NCI-H2171 treated with DMSO at 0.1 percent for 48 hours (cell line): ENCODE measurements around the gene KPTN.

ENCODE experiments used
- DNase-seq: peaks from one replicate; lab custom pipeline; 2025; lab: John Stamatoyannopoulos, UW

The KPTN gene

DNA sequence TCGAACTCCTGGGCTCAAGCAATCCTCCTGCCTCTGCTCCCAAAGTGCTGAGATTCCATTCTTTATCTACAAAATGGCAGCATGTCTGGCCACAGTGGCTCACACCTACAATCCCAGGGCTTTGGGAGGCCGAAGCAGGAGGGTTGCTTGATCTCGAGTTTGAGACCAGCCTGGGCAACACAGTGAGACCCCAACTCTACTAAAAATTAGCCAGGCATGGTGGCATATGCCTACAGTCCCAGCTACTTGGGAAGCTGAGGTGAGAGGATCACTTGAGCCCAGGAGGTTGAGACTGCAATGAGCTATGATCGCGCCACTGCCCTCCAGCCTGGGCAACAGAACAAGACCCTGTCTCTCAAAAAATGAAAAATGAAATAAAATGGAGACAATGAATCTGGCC lies 24.7 kb upstream of the KPTN start:
- DNase-seq: no peak

DNA sequence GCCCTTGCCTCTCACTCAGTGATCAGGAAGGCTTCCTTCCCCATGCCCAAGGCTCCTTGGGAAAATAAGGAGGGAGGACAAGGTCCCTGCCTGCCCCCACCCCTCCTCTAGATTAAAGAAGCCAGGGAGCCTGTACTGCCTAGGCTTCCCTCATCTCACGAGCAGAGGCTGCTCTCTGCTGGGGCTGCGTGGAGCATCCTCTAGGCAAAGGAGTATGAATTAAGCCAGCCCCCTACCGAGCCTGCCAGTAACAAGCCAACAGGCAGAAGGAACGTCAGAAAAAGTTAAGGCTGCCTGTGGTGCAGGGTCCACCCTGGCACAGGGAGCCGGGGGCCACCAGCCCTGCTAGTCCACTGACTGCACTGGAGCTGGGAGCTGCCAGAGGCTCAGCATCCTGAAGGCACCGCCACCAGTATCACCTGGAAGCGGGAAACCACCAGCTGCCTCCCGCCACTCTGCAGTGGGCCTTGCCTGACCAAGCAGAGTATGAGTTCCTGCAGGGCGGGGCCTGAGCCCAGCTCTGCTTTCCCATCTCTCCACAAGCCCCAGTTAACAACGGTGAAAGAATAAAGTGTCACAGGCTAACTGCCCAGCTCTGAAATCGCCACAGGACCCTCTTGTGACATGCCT lies 24.0 kb upstream of the KPTN start:
- peak; percentile 63 for DNase-seq

DNA sequence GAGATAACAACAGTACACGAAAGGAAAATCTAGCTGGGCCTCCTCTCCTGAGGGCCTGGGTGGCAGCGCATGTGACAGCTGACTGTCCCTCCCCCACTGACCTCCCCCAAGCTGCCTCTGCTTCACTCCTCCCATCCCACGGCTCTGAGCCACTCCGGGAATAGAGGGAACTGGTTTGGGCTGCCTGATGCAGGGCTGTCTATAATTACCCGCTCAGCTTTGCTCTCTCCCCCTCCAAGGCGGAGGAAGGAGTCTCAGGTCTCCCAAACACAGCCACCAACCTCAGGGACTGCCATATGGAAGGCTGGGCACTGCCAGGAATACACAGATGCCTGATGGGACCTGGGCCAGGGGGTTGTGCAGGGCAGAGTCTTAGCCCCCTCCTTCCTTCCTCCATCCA lies 23.0 kb upstream of the KPTN start:
- DNase-seq: peak; percentile 95

DNA sequence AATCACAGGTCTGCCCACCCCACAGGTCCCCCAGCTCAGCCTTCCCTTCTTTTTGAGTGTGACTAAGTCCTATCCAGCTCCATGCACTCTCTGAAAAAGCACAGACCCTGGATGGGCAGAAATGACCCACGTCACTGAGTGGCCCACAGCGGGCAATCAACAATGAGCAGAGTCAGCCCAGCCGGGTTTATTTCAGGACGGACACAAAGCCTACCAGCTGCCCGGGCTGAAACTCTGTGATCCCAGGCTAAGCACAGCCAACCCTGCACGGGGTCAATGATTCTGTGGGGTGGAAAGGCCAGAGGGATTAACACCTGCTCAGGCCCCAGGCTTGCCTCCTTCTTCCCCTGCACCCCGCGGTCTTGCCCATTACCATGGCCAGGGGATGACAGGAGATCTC lies 22.4 kb upstream of the KPTN start:
- DNase-seq: no peak

DNA sequence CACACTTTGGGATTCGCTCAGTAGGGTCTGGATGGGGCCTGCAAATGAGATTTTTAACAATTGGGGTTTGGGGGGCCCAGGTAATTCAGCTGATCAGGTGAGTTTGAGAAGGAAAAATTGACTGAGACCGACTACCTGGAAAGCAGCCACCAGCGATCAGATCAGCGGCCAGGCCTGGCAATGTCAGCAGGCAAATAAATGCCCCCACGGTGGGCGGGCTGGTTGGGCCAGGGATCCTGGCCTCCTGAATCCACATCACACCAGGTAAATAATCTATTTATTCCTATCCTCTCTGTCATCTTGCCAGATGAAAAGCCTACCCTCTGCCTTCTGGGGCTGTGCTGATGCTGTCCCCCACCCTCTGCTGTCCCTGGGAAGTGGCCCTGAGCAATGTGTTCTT lies 21.5 kb upstream of the KPTN start:
- no peak for DNase-seq

DNA sequence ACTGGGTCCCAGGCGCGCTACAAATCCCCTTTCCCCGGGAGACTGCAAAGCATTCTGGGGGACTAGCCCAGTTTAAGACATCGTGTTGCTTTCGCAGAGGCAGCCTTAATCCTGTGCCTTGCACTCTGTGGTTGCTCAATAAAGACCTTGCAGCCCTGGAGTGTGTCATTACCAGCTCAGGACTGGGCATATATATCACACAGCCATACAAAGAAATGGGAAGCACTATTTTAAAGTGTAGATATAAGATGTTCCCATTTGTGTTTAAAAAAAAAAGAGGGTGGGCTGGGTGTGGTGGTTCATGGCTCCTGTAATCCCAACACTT lies 19.8 kb upstream of the KPTN start:
- no peak for DNase-seq

DNA sequence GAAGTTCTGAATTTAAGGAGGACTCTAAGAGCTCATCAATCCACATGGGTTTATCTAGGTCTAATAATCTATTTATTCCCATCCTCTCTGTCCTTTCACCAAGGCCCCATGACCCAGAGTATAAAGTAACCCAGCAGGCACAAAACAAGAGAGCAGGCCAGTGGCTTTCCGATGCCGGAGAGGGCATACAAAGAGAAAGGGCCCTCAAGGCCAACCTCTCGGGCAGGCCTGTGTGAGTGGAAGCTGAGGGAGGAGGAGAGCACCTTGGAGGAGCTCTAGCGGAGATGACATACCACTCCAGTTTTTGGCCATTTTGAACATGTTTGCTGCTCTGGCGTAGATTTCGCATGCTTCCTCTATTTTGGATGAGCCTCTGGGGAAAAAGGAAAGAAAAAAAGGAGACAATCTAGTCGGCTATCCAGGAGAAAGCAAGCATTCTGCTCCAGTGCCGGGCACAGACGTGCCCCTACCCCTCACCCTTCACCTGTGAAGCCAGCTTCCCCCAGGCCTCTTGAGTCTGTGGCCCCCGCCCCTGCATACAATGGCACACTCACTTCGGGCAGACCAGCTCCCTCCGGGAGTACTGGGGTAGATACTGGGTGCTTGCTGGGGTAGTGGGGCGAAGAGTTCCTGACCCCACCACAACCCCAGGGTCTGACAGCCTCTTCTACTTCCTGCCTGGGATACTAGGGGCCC lies 19.3 kb upstream of the KPTN start:
- no peak for DNase-seq

DNA sequence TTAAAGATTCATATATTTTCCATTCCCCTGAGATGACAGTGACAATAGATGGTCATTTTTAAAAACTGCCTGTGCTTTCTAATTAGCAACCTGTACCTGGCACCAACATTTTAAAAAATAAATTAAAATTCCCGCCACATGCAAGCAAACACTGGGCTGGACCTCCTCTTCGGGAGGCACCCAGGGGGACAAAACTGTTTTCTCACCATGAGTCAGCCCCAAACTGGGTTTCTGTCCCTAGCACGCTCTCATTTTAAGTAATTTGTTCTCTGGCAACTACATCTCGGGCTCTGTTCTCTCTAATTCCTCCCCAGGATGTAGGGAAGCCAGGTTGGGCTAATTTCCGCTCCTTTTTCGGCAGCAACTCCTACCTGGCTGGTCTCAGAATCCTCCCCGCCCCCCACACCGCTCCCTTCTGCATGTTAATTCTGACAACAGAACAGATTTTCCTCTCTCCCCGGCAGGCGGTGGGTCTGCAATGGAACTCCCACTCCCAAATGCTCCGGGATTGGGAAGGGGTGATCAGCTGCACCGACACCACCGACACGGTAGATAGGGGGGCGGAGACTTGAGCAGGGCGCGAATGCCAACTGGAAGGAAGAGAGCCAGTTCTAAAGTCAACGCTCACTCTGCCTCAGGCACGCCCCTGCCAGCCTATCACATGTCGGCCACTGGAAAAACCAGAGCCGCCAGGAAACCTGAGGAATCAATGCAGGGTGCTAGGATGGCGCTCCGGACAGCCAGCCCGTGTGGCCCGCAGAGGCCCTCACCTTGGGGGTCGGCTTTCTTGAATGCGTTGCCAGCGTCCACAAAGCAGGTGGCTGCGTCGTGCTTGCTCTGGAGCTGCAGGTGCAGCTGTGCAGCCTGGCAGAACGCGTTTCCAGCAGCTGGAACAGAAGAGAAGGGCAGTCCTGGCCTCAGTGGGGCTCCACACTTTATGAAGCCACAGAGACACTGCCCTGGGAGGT lies 16.1 kb upstream of the KPTN start:
- no peak for DNase-seq

DNA sequence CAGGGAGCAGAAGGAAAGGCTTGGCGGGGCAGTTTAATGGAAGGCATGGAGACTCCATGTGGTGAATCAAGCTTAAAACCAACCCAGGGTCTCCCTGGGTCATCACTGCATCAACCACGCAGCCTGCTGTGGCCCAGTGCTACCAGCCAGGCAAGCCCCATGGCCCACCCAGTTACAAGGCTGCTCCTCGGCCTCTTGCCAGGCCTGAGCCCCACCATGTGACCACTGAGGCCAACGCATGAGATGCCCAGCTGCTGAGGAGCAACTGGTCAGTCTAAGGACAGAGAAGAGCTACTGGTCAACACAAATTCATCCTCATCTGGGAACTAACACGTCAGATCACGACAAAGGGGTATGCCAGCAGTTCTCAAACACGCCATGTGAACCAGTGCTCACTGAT lies 15.4 kb upstream of the KPTN start:
- DNase-seq: no peak

DNA sequence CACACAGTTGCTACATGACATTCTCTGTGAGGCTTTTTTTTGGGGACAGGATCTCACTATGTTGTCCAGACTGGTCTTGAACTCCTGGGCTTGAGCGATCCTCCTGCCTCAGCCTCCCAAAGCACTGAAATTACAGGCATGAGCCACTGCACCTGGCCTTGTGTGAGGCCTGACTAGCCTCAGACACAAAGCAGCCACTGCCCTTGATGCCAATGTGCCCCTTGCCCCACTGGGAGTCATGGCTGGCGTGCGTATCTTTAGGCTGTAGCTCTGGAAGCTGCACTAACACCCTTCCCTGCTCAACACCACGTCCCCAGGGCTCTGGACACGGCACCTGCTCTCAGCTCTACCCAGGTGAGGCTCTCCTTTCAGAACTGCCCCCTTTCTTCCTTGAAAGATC lies 14.5 kb upstream of the KPTN start:
- no peak for DNase-seq

DNA sequence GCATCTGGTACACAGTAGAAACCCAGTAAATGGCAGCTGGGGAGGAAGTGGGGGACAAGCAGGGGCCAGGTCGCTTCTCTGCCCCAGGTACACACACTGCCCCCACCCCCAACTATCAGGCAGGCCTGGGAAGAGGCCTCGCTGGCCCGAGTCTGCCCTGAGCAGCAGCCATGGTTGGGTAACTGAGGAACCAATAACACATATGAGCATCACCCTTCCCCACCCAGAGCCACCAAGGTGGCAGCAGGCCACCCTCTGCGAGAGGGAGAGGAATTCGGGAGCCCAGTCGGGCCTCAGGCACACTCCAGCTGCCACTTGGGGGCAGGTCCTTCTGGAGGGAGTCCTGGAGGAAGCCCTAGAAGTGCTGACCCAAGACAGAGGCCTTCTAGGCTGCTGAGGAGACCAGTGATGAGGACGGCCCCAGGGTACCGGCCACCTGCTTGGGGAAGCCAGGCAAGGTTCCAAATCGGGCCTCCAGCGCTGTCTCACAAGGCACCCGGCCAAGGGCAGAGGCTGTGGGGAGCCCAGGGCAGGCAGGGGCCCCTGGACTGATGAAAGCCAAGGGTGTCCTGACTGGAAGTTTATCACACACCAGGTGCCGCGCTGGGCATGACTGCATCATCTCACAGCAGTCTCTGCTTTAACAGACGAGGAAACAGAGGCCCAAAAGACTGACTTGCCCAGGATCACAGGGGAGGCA lies 14.0 kb upstream of the KPTN start:
- DNase-seq: no peak

DNA sequence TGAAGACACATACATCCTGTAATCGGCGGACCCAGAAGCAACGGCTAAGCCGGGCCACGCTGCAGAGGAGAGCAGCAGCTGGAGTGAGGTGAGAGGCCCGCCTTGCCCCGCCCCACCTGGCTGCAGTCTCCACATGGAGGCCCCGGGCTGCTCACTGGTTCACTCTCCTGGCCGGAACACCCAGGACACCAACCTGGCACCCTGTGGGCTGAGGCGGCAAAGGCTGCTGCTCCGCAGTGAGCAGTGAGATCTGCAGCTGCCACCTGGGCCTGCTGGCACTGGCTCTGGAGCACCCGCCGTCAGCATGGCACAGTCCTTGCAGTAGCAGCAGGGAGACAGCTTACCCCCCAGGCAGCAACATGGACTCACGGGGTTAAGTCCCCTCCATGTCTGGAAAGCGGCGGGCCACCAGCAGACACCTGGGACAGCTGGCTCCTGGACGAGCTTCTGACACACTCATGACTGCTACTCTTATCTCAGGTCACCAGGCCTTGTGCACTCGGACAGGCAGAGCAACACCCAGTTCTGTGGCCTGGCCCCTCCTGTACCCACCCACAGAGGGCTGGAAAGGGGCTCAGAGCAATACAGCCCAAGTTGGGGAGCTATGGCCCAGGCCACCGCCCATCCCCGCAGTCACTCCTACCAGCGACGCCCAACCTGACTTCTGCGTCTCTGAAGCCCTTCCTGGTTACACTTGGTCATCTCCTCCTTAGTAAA lies 13.2 kb upstream of the KPTN start:
- DNase-seq: peak; percentile 69

DNA sequence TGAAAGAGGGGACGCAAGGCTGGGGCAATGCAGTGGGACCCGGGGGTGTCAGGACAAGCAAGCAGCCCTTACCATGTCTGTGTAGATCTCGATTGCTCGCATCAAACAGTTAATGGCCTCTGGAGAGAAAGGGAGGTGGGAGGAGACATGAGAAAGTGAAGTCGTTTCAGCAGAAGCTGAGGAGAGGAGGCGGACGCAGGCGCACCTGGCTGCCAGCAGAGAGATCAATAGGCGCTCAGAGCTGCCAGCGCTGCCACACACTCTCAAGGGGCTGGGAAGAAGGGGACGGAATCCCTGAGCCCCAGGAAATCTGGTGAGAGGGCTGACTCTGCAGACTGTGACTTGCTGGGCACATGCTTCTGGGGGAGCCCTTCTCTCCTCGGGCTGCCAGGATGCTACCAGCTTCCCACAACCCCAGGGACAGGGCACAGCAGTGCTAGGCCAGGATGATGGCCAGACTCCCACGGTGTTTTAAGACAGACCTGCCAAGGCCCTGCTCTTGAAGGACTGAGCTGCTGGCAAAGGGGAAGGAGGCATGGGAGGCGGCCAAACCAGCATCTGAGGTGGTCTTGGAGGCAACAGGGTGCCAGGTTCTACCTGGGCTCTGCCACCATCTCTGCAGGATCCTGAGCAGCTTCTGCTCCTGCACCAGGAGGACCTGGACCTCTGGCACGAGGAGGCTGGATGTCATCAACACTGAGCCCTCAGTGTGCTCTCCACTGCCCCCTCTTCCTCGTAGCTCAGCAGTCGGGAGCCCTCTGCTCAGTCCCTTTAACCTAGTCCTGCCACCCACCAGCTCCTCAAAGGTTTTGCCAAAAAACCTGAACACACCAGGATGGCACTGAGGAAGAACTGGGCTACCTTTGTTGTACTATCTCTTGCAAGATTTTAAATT lies 11.7 kb upstream of the KPTN start:
- DNase-seq: peak; percentile 88

DNA sequence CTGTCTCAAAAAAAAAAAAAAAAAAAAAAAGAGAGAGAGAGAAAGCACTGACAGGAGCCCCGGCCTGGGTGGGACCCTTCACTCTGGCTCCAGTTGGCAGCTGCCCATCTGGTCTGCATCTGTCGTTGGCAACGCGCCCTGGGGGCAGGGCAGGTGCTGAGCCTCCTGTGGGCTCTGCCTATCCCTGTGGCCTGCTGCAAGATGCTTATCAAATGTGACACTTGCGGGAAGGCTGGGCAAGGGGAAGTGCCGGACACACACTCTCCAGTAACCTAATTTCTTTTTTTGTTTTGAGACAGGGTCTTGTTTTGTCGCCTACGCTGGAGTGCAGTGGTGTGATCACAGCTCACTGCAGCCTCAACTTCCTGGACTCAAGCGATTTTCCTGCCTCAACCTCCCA lies 10.7 kb upstream of the KPTN start:
- peak; percentile 96 for DNase-seq

DNA sequence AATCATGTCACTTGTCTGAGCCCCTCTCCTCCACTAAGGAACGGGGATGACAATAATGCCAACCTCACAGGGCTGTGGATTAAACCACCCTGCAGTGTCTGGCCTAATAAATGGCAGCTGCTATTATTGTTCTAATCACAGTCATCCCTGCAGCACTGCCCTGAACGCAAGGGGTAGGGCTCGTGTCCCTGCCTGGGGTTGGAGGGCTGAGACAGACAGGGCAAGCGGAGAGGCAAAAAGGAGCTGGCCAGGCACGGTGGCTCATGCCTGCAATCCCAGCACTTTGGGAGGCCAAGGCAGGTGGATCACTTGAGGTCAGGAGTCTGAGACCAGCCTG lies 10.2 kb upstream of the KPTN start:
- DNase-seq: no peak

DNA sequence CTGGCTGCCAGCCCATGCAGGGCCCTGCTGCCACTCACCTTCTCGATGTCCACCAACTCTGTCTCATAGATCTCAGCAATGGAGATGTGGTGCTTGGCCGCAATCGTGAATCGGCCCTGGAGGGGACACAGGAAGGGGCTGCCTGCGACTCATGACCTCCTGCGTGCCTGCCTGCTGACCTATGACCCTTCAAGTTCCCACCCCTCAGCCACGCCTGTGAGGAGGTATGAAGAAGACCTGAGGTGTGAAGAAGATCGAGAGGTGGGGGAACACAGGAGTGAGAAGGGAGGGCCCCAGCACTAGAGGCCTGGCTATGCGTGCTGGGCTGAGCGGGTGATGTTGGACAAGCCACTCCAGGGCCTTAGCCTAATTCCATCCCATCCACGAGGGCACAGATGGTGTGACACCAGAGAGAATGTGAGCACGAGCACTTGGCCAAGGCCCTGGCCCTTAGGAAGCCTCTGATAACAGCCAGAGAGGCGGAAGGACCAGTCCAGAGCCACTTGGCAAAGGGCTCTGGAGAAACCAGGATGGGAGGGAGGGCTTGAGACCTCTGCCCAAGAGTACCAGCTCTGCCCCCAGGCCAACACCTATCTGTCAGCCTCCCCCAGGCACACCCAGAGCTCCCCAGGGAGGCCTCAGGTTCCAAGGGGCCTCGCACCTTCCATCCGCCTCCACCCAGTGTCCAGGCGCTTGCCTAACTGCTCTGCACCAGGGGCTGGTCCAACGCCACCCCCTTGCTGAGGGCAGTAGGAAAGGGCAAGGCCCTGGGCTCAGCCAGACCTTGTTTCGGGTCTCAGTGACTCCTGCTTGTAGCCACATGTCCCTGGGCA lies 9.6 kb upstream of the KPTN start:
- no peak for DNase-seq

DNA sequence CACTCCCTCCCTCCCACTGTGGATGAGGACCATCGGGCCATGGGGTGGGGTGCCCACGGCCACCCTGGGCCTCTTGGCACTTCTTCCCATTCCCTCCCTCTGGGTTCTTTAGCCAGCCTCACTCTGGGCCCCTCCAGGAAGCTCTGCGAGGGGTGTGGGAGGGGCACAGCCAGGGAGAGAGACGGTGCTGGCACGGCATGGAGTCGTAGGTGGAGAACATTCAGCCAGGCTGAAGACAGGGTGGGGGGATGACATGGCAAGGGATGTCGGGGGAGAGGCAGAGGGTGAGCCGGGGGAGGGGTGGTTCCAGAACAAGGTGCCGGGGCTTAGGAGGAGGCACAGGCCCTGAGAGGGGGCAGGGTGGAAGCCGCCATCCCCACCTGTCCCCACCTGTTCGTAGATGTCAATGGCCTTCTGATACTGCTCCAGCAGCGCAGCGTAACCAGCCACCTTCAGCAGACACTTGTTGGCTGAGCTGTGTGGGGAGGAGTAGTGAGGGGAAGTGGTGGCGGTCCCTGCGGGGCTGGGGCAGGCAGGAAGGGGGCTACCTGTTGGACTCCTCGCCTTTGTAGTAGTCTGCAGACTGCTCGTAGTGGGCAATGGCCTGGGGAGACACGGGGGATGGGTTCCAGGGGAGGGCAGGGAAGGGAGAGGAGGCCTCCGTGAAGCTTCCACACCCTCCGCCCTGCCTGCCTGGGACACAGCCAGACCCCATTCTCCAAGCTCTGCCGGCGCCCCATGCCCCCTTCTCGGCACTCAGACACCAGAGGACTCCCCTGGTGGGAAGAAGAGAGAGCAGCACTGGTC lies 8.8 kb upstream of the KPTN start:
- DNase-seq: no peak

DNA sequence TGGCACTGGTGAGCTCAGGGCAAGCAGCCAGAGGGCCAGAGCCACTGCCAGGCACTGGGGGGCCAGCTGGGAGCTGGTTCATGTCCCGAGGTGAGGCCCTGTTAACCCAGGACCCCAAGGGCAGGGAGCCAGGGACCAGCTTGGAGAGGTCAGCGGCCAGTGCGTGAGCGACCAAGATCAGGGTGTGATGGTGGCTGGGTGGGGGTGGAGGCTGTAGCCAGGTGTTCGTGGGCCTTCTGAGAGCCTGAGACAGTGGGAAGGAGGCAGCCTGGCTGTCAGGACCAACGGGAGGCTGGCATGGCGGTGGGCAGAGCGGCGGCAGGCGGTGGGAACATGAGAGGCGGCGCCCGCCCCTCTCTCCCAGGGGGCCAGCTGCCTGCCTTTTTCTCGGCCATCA lies 8.1 kb upstream of the KPTN start:
- no peak for DNase-seq
